A549 (cell line): ENCODE data around the gene CFAP97D2. TPM values are rescaled to one million over a fixed set of nuclear protein-coding genes. Genes with fewer than 3 reads are reported as not detected.

ENCODE experiments used
- ATAC-seq, 2 experiments: fragments of 200-7000 bp in 1 of 2; fragments of >200 bp in 1 of 2; cut with Nextera tagmentation in 1 of 2; cut with Tn5 transposase in 1 of 2; 3 replicates each; pipeline versions ENCODE4 v1.8.0 to v1.9.1; 2018 to 2020; ENCODE audit warnings: mild to moderate bottlenecking in 1 of 2, moderate library complexity in 1 of 2
- CTCF ChIA-PET: fragments of 300-600 bp; sonication (Branson Sonifier 250); formaldehyde crosslinking; extraction: SDS; loops from one replicate; lab custom pipeline; 2021; ENCODE audit warnings: antibody characterized with exemption, inconsistent platforms; lab: Yijun Ruan, JAX
- POLR2A ChIA-PET: fragments of 350-600 bp; formaldehyde crosslinking; extraction: SDS; loops from one replicate; lab custom pipeline; 2021; ENCODE audit warnings: antibody characterized with exemption, inconsistent platforms; lab: Yijun Ruan, JAX
- DNase-seq, 2 experiments: peaks; one replicate each; pipeline versions ENCODE4 v3.0.0 to v3.0.0-alpha.2; 2011 to 2016; ENCODE audit warnings: low read depth in 1 of 2, low spot score in 1 of 2
- FAIRE-seq: peaks from 2 replicates; lab custom pipeline; 2011; peaks lifted over from hg19 to GRCh38; lab: Jason Lieb, UNC
- H3K27ac ChIP-seq, 2 experiments: fragments of >200 bp; sonication (Bioruptor Twin); formaldehyde crosslinking; 3 replicates each; pipeline ENCODE4 v1.5.1; 2016 to 2017
- H3K4me1 ChIP-seq: fragments of >200 bp; sonication (Bioruptor Twin); formaldehyde crosslinking; 3 replicates; pipeline ENCODE4 v1.6.1; 2016
- H3K4me2 ChIP-seq: fragments of >200 bp; sonication (Bioruptor Twin); formaldehyde crosslinking; 3 replicates; pipeline ENCODE4 v1.6.1; 2016
- H3K4me3 ChIP-seq: fragments of >200 bp; sonication (Bioruptor Twin); formaldehyde crosslinking; 3 replicates; pipeline ENCODE4 v1.5.1; 2016
- H3K9me3 ChIP-seq: fragments of >200 bp; sonication (Bioruptor Twin); formaldehyde crosslinking; 3 replicates; pipeline ENCODE4 v1.6.1; 2016
- BHLHE40 ChIP-seq: IDR thresholded peaks from 2 replicates; pipeline ENCODE4 v1.6.1; 2012; ENCODE audit warnings: low read depth, low read length, inconsistent platforms
- CEBPB ChIP-seq, 2 experiments: fragments of >200 bp in 1 of 2; sonication (Bioruptor Twin) in 1 of 2; formaldehyde crosslinking in 1 of 2; IDR thresholded peaks; 2 replicates each; pipeline ENCODE4 v1.6.1; 2012 to 2016
- CHD2 ChIP-seq: fragments of 150-350 bp; IDR thresholded peaks from 2 replicates; pipeline ENCODE4 v1.6.1; 2014; ENCODE audit warnings: low read length; ENCODE audit not compliant: partially characterized antibody
- CHD4 ChIP-seq: fragments of 200-600 bp; sonication (generic); IDR thresholded peaks from 2 replicates; pipeline ENCODE4 v1.6.1; 2016; ENCODE audit warnings: antibody characterized with exemption, mild to moderate bottlenecking, borderline replicate concordance
- EHF ChIP-seq: fragments of 250-450 bp; sonication (Bioruptor Pico); IDR thresholded peaks from 2 replicates; pipeline ENCODE4 v1.5.0; 2020; ENCODE audit warnings: mild to moderate bottlenecking
- FOSL2 ChIP-seq, 2 experiments: fragments of 450-650 bp in 1 of 2; fragments of >200 bp in 1 of 2; sonication (Bioruptor Twin) in 1 of 2; formaldehyde crosslinking; IDR thresholded peaks; 2 replicates each; pipeline versions ENCODE4 v1.5.0 to v1.6.1; 2016 to 2020; ENCODE audit warnings: mild to moderate bottlenecking in 1 of 2, moderate library complexity in 1 of 2
- HOXA7 ChIP-seq: fragments of 250-450 bp; sonication (Bioruptor Pico); IDR thresholded peaks from 2 replicates; pipeline ENCODE4 v1.5.0; 2020; ENCODE audit warnings: mild to moderate bottlenecking, moderate library complexity
- KDM5A ChIP-seq: fragments of 200-600 bp; sonication (generic); IDR thresholded peaks from 2 replicates; pipeline ENCODE4 v1.6.1; 2016; ENCODE audit warnings: antibody characterized with exemption, mild to moderate bottlenecking
- MAFK ChIP-seq: fragments of 450-650 bp; IDR thresholded peaks from 2 replicates; pipeline ENCODE4 v1.6.1; 2014; ENCODE audit not compliant: partially characterized antibody
- MYC ChIP-seq: IDR thresholded peaks from 2 replicates; pipeline ENCODE4 v1.6.1; 2012; ENCODE audit warnings: mild to moderate bottlenecking, inconsistent platforms, low read length, improper control_type of control experiment, borderline replicate concordance
- NPAS2 ChIP-seq: fragments of 250-450 bp; sonication (Bioruptor Pico); IDR thresholded peaks from 2 replicates; pipeline ENCODE4 v1.8.0; 2022; ENCODE audit warnings: mild to moderate bottlenecking, moderate library complexity, borderline replicate concordance
- POLR2AphosphoS2 ChIP-seq: conservative IDR thresholded peaks from 2 replicates; pipeline ENCODE4 v1.6.1; 2012; ENCODE audit warnings: low read length, improper control_type of control experiment, inconsistent platforms
- RAD21 ChIP-seq, 2 experiments: fragments of >200 bp in 1 of 2; sonication (Bioruptor Twin) in 1 of 2; formaldehyde crosslinking in 1 of 2; IDR thresholded peaks in 1 of 2; conservative IDR thresholded peaks in 1 of 2; 2 replicates in 1 of 2; 3 replicates in 1 of 2; pipeline ENCODE4 v1.6.1; 2012 to 2018; ENCODE audit warnings: inconsistent platforms in 1 of 2
- RARB ChIP-seq: fragments of 250-450 bp; sonication (Bioruptor Pico); IDR thresholded peaks from 2 replicates; pipeline ENCODE4 v1.8.0; 2021; ENCODE audit warnings: mild to moderate bottlenecking, moderate library complexity
- RCOR1 ChIP-seq: fragments of 150-350 bp; IDR thresholded peaks from 2 replicates; pipeline ENCODE4 v1.6.1; 2014; ENCODE audit warnings: antibody characterized with exemption, low read length, low read depth
- RFX5 ChIP-seq: fragments of 450-650 bp; IDR thresholded peaks from 2 replicates; pipeline ENCODE4 v1.7.1; 2014; ENCODE audit warnings: antibody characterized with exemption, mild to moderate bottlenecking, moderate library complexity
- SREBF2 ChIP-seq: fragments of 450-650 bp; IDR thresholded peaks from 2 replicates; pipeline ENCODE4 v1.6.1; 2014; ENCODE audit warnings: mild to moderate bottlenecking, moderate library complexity
- TFCP2L1 ChIP-seq: fragments of 250-450 bp; sonication (Bioruptor Pico); IDR thresholded peaks from 2 replicates; pipeline ENCODE4 v1.5.0; 2021; ENCODE audit warnings: mild to moderate bottlenecking
- ZFP36 ChIP-seq: fragments of 450-650 bp; IDR thresholded peaks from 2 replicates; pipeline ENCODE4 v1.6.1; 2014; ENCODE audit warnings: borderline replicate concordance; ENCODE audit not compliant: partially characterized antibody
- ZNF302 ChIP-seq: fragments of 250-450 bp; sonication (Bioruptor Pico); IDR thresholded peaks from 2 replicates; pipeline ENCODE4 v1.9.0; 2021; ENCODE audit warnings: inconsistent platforms, mild to moderate bottlenecking, moderate library complexity
- whole genome bisulfite sequencing: methylation state at CpG from one replicate; pipeline ENCODE4 v1.1.6; 2017; ENCODE audit errors: missing lambda C conversion rate; 5-methylcytosine and 5-hydroxymethylcytosine counted together
- polyA plus RNA-seq, 4 experiments: library from polyadenylated mRNA; depleted of rRNA in 3 of 4; stranded (reverse); fragments of >200 nt; fragmentation: RNase III in 1 of 4; extraction: RNeasy Plus Mini Kit Qiagen cat#74134 plus additional on column Dnase treatment in 1 of 4; gene quantifications; 2 replicates in 3 of 4; 3 replicates in 1 of 4; pipeline ENCODE4 v1.2.3, GENCODE V29; 2011 to 2017
- TF ChIP-seq, protein P1 (sequence below): fragments of >200 bp; sonication (Bioruptor Twin); formaldehyde crosslinking; IDR thresholded peaks from 3 replicates; pipeline ENCODE4 v1.6.1; 2016
- TF ChIP-seq, protein P2 (sequence below): fragments of 250-450 bp; sonication (Bioruptor Pico); IDR thresholded peaks from 2 replicates; pipeline ENCODE4 v1.5.0; 2021; ENCODE audit warnings: mild to moderate bottlenecking, moderate library complexity, borderline replicate concordance
- TF ChIP-seq, protein P3 (sequence below): IDR thresholded peaks from 2 replicates; pipeline ENCODE4 v1.6.1; 2012

CFAP97D2 gene
- polyA plus RNA-seq, 2 of the 4 experiments (the other 2 are of a cell fraction) = not detected

DNA sequence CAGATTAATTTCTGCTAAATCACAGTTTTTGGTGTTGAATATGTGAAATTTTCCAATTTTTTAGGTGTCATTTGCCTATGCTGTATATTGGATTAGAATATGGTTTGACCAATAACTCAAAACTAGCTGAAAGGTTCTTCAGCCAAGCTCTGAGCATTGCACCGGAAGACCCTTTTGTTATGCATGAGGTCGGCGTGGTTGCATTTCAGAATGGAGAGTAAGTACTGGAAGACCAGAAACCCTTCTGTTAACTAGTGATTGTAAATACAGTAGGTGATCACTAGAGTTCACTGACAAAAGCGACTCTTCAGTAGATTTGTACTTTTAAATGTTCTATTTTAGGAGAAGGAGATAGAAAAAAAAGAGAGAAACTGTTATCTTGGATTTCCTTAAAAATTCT lies 78.0 kb downstream of the CFAP97D2 start:
- Histone ChIP-seq H3K9me3 (no peaks in the 10 kb centered on the region), H3K4me2 (no peak overlapping the region), H3K27ac (no peak overlapping the region), H3K4me1 (no peaks in the 10 kb centered on the region), H3K4me3 (no peak overlapping the region)
- ATAC-seq (no peak), FAIRE-seq (no peak), DNase-seq (no peak)
- 96% methylated on average over 4 of the region's 4 CpGs for WGBS
- POLR2A ChIA-PET = no interaction called here
- CTCF ChIA-PET = interaction anchor here (0.7 kb wide), 1 partner anchor 13 kb away, joined by 3 read pairs; no protein-coding TSS in a partner anchor
- no peak for TF ChIP-seq EHF (CRISPR knock-in tag)
- TF ChIP-seq SREBF2 = no peak
- no peak for TF ChIP-seq TFCP2L1 (CRISPR knock-in tag)
- TF ChIP-seq BHLHE40 = no peak
- no peak for TF ChIP-seq RAD21 (conservative IDR thresholded peaks at IDR 0.05 in 1 of 2, IDR thresholded peaks at IDR 0.05 in 1 of 2)
- TF ChIP-seq, protein P1, sequence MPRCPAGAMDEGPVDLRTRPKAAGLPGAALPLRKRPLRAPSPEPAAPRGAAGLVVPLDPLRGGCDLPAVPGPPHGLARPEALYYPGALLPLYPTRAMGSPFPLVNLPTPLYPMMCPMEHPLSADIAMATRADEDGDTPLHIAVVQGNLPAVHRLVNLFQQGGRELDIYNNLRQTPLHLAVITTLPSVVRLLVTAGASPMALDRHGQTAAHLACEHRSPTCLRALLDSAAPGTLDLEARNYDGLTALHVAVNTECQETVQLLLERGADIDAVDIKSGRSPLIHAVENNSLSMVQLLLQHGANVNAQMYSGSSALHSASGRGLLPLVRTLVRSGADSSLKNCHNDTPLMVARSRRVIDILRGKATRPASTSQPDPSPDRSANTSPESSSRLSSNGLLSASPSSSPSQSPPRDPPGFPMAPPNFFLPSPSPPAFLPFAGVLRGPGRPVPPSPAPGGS = no peak
- TF ChIP-seq, protein P2, sequence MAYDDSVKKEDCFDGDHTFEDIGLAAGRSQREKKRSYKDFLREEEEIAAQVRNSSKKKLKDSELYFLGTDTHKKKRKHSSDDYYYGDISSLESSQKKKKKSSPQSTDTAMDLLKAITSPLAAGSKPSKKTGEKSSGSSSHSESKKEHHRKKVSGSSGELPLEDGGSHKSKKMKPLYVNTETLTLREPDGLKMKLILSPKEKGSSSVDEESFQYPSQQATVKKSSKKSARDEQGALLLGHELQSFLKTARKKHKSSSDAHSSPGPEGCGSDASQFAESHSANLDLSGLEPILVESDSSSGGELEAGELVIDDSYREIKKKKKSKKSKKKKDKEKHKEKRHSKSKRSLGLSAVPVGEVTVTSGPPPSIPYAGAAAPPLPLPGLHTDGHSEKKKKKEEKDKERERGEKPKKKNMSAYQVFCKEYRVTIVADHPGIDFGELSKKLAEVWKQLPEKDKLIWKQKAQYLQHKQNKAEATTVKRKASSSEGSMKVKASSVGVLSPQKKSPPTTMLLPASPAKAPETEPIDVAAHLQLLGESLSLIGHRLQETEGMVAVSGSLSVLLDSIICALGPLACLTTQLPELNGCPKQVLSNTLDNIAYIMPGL (CRISPR knock-in tag) = no peak
- no peak for TF ChIP-seq CHD2
- TF ChIP-seq CHD4 = no peak
- TF ChIP-seq KDM5A = no peak
- no peak for TF ChIP-seq NPAS2 (CRISPR knock-in tag)
- no peak for TF ChIP-seq ZFP36
- no peak for TF ChIP-seq CEBPB (IDR thresholded peaks at IDR 0.05)
- no peak for TF ChIP-seq RARB (CRISPR knock-in tag)
- no peak for TF ChIP-seq MAFK
- TF ChIP-seq, protein P3, sequence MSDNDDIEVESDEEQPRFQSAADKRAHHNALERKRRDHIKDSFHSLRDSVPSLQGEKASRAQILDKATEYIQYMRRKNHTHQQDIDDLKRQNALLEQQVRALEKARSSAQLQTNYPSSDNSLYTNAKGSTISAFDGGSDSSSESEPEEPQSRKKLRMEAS = no peak
- TF ChIP-seq POLR2AphosphoS2 = no peak
- TF ChIP-seq ZNF302 (CRISPR knock-in tag) = no peak

DNA sequence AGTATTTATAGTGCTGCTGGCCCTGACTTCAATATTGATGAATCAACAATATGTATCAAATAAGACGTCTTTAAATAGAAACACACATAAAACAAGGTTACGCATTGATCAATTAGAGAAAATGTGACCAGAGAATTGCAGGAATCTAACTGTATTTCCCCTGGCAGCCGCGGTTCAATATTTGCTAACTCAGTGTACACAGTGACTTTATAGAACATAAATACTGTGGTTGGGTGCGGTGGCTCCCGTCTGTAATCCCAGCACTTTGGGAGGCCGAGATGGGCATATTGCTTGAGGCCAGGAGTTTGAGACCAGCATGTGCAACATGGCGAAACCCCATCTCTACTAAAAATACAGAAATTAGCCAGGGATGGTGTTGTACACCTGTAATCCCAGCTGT lies 79.5 kb downstream of the CFAP97D2 start:
- CTCF ChIA-PET = interaction anchor here (1.2 kb wide), 1 partner anchor 32 kb away, joined by 3 read pairs; no protein-coding TSS in a partner anchor
- FAIRE-seq = no peak
- ATAC-seq = no peak

More for the DNA sequence above, 79.5 kb downstream of the CFAP97D2 start:
- no peaks in the 10 kb centered on the region for H3K9me3 ChIP-seq
- TF ChIP-seq FOSL2 (IDR thresholded peaks at IDR 0.05) (no peak), FOSL2 (CRISPR knock-in tag; IDR thresholded peaks at IDR 0.05) (no peak), RARB (CRISPR knock-in tag) (no peak), MYC (no peak), RCOR1 (no peak), HOXA7 (CRISPR knock-in tag) (no peak), MAFK (peak; percentile 19), RFX5 (no peak)
- TF ChIP-seq, protein P1 = no peak
- TF ChIP-seq, all 56 proteins: peak for 1
- Histone ChIP-seq H3K4me2 (no peak overlapping the region), H3K27ac (no peak overlapping the region), H3K4me3 (no peak overlapping the region), H3K4me1 (no peaks in the 10 kb centered on the region)
- POLR2A ChIA-PET = no interaction called here
- DNase-seq = no peak
- WGBS = 87% methylated on average over 8 of the region's 8 CpGs
